KOPT-K1 (cell line): ENCODE results near the gene GRB2.
"Not testable (repeated sequence)": the region's sequence is repeated elsewhere in the genome, so short reads cannot be mapped to it uniquely, and the experiment has no call there.

Experiments used
- H3K27ac ChIP-seq: fragments of 200-600 bp; sonication (generic); 2 replicates; pipeline ENCODE4 v1.5.1; 2016; ENCODE audit warnings: antibody characterized with exemption, mild to moderate bottlenecking, low read depth, low read length; ENCODE audit not compliant: poor library complexity, severe bottlenecking
- H3K36me3 ChIP-seq: fragments of 200-600 bp; sonication (generic); 2 replicates; pipeline ENCODE4 v1.5.1; 2017; ENCODE audit warnings: antibody characterized with exemption, mild to moderate bottlenecking, low read length, moderate library complexity; ENCODE audit not compliant: insufficient read depth
- H3K9me3 ChIP-seq: fragments of 200-600 bp; sonication (generic); 2 replicates; pipeline ENCODE4 v1.5.1; 2017; ENCODE audit warnings: antibody characterized with exemption, low read length, mild to moderate bottlenecking; ENCODE audit not compliant: insufficient read depth, poor library complexity, severe bottlenecking

The GRB2 gene

GRCh38 chr17:75361344-75361743 lies 44.1 kb downstream of the GRB2 start:
- H3K9me3 ChIP-seq: no peaks in the 10 kb centered on the region
- H3K27ac ChIP-seq: peak overlapping the region; percentile 31
- peaks cover 15% of the 10 kb centered on the region for H3K36me3 ChIP-seq

GRCh38 chr17:75356260-75356937 lies 49.1 kb downstream of the GRB2 start:
- Histone ChIP-seq H3K36me3 (peaks cover 35% of the 10 kb centered on the region), H3K9me3 (peaks cover 20% of the 10 kb centered on the region), H3K27ac (no peak overlapping the region)

- H3K9me3 ChIP-seq: peaks cover 20% of the 10 kb centered on the region
- H3K36me3 ChIP-seq: peaks cover 43% of the 10 kb centered on the region
- H3K27ac ChIP-seq: no peak overlapping the region
Measured at GRCh38 chr17:75353176-75353575, 52.3 kb downstream of the GRB2 start.

GRCh38 chr17:75352079-75352569 lies 53.4 kb downstream of the GRB2 start:
- Histone ChIP-seq H3K27ac (peak overlapping the region; percentile 8), H3K9me3 (peaks cover 20% of the 10 kb centered on the region), H3K36me3 (peaks cover 36% of the 10 kb centered on the region)

GRCh38 chr17:75350706-75351105 lies 54.8 kb downstream of the GRB2 start:
- Histone ChIP-seq H3K36me3 (peaks cover 22% of the 10 kb centered on the region), H3K9me3 (peaks cover 20% of the 10 kb centered on the region), H3K27ac (peak overlapping the region; percentile 17)

- peaks cover 16% of the 10 kb centered on the region for H3K36me3 ChIP-seq
- H3K9me3 ChIP-seq: peaks cover 14% of the 10 kb centered on the region
- H3K27ac ChIP-seq: no peak overlapping the region
Measured at GRCh38 chr17:75350029-75350428, 55.4 kb downstream of the GRB2 start.

- Histone ChIP-seq H3K27ac (no peak overlapping the region), H3K36me3 (peaks cover 12% of the 10 kb centered on the region), H3K9me3 (peaks cover 9% of the 10 kb centered on the region)
Measured at GRCh38 chr17:75349589-75349988, 55.9 kb downstream of the GRB2 start.

- Histone ChIP-seq H3K9me3 (no peaks in the 10 kb centered on the region), H3K27ac (peak overlapping the region; percentile 92), H3K36me3 (peaks cover 8% of the 10 kb centered on the region; the same call in 1 of the 2 replicates)
Measured at GRCh38 chr17:75348386-75349012, 57.0 kb downstream of the GRB2 start.

- H3K9me3 ChIP-seq: no peaks in the 10 kb centered on the region
- H3K27ac ChIP-seq: peak overlapping the region; percentile 92
- H3K36me3 ChIP-seq: peaks cover 8% of the 10 kb centered on the region; the same call in 1 of the 2 replicates
Measured at GRCh38 chr17:75346906-75347305, 58.6 kb downstream of the GRB2 start.

- H3K9me3 ChIP-seq, H3K36me3 ChIP-seq: not testable (repeated sequence)
- peak overlapping the region; percentile 92 for H3K27ac ChIP-seq
Measured at GRCh38 chr17:75346368-75346767, 59.1 kb downstream of the GRB2 start.

GRCh38 chr17:75345514-75346167 lies 59.8 kb downstream of the GRB2 start:
- peak overlapping the region; percentile 92 for H3K27ac ChIP-seq
- H3K36me3 ChIP-seq: 0 out of 2 replicates have a peak, but pooled peaks cover under 1% of the 10 kb centered on the region
- no peaks in the 10 kb centered on the region for H3K9me3 ChIP-seq

GRCh38 chr17:75344666-75345065 lies 60.8 kb downstream of the GRB2 start:
- Histone ChIP-seq H3K36me3 (no peaks in the 10 kb centered on the region), H3K27ac (peak overlapping the region; percentile 92), H3K9me3 (no peaks in the 10 kb centered on the region)

GRCh38 chr17:75342996-75343395 lies 62.5 kb downstream of the GRB2 start:
- H3K36me3 ChIP-seq: no peaks in the 10 kb centered on the region
- H3K27ac ChIP-seq: peak overlapping the region; percentile 92
- H3K9me3 ChIP-seq: no peaks in the 10 kb centered on the region

GRCh38 chr17:75341784-75342486 lies 63.5 kb downstream of the GRB2 start:
- Histone ChIP-seq H3K36me3 (no peaks in the 10 kb centered on the region), H3K9me3 (no peaks in the 10 kb centered on the region), H3K27ac (peak overlapping the region; percentile 92)

GRCh38 chr17:75340631-75341030 lies 64.8 kb downstream of the GRB2 start:
- Histone ChIP-seq H3K9me3 (no peaks in the 10 kb centered on the region), H3K36me3 (no peaks in the 10 kb centered on the region), H3K27ac (peak overlapping the region; percentile 92)
